Measurements from ENCODE around the gene SLC22A9.
"Not testable (repeated sequence)": the region's sequence is repeated elsewhere in the genome, so short reads cannot be mapped to it uniquely, and the experiment has no call there.

Gene SLC22A9

GRCh38 chr11:63404161-63404935 is 34.8 kb downstream of the SLC22A9 start:
- no peaks in the 10 kb centered on the region for H3K36me3 ChIP-seq (ENCODE audit: insufficient read depth, low read depth, low read length)
- no peaks in the 10 kb centered on the region for H3K27me3 ChIP-seq (ENCODE audit: insufficient read depth, low read length)
- H3K27ac ChIP-seq (ENCODE audit: low read length): no peak overlapping the region
- H3K4me1 ChIP-seq (ENCODE audit: insufficient read depth, low read length): no peaks in the 10 kb centered on the region
- H3K9me3 ChIP-seq (ENCODE audit: insufficient read depth, low read depth, low read length): no peaks in the 10 kb centered on the region
- H3K4me3 ChIP-seq (ENCODE audit: low read length): no peak overlapping the region
- H3K9ac ChIP-seq (ENCODE audit: low read depth, low read length): no peak overlapping the region

GRCh38 chr11:63405114-63405513 is 35.5 kb downstream of the SLC22A9 start:
- no peak overlapping the region for H3K27ac ChIP-seq (ENCODE audit: low read length)
- H3K4me3 ChIP-seq (ENCODE audit: low read length): no peak overlapping the region
- no peaks in the 10 kb centered on the region for H3K4me1 ChIP-seq (ENCODE audit: insufficient read depth, low read length)
- H3K27me3 ChIP-seq (ENCODE audit: insufficient read depth, low read length): no peaks in the 10 kb centered on the region
- no peaks in the 10 kb centered on the region for H3K9me3 ChIP-seq (ENCODE audit: insufficient read depth, low read depth, low read length)
- no peak overlapping the region for H3K9ac ChIP-seq (ENCODE audit: low read depth, low read length)
- H3K36me3 ChIP-seq (ENCODE audit: insufficient read depth, low read depth, low read length): no peaks in the 10 kb centered on the region

GRCh38 chr11:63406458-63406857 is 36.9 kb downstream of the SLC22A9 start:
- Histone ChIP-seq H3K4me3 (ENCODE audit: low read length) (no peak overlapping the region), H3K27ac (ENCODE audit: low read length) (no peak overlapping the region), H3K36me3 (ENCODE audit: insufficient read depth, low read depth, low read length) (no peaks in the 10 kb centered on the region), H3K4me1 (ENCODE audit: insufficient read depth, low read length) (no peaks in the 10 kb centered on the region), H3K27me3 (ENCODE audit: insufficient read depth, low read length) (no peaks in the 10 kb centered on the region), H3K9ac (ENCODE audit: low read depth, low read length) (no peak overlapping the region), H3K9me3 (ENCODE audit: insufficient read depth, low read depth, low read length) (no peaks in the 10 kb centered on the region)

- H3K9me3 ChIP-seq (ENCODE audit: insufficient read depth, low read depth, low read length): peaks cover 13% of the 10 kb centered on the region
- no peaks in the 10 kb centered on the region for H3K4me1 ChIP-seq (ENCODE audit: insufficient read depth, low read length)
- no peaks in the 10 kb centered on the region for H3K27me3 ChIP-seq (ENCODE audit: insufficient read depth, low read length)
- no peaks in the 10 kb centered on the region for H3K36me3 ChIP-seq (ENCODE audit: insufficient read depth, low read depth, low read length)
- H3K27ac ChIP-seq (ENCODE audit: low read length): no peak overlapping the region
- H3K9ac ChIP-seq (ENCODE audit: low read depth, low read length): no peak overlapping the region
- H3K4me3 ChIP-seq (ENCODE audit: low read length): no peak overlapping the region
Measured at GRCh38 chr11:63417174-63417852, 47.7 kb downstream of the SLC22A9 start.

GRCh38 chr11:63427971-63428508 is 58.5 kb downstream of the SLC22A9 start:
- Histone ChIP-seq H3K9me3 (ENCODE audit: insufficient read depth, low read depth, low read length) (no peaks in the 10 kb centered on the region), H3K4me3 (ENCODE audit: low read length) (no peak overlapping the region), H3K27ac (ENCODE audit: low read length) (no peak overlapping the region), H3K27me3 (ENCODE audit: insufficient read depth, low read length) (no peaks in the 10 kb centered on the region), H3K4me1 (ENCODE audit: insufficient read depth, low read length) (no peaks in the 10 kb centered on the region), H3K36me3 (ENCODE audit: insufficient read depth, low read depth, low read length) (no peaks in the 10 kb centered on the region), H3K9ac (ENCODE audit: low read depth, low read length) (no peak overlapping the region)

- not testable (repeated sequence) for H3K4me1 ChIP-seq (ENCODE audit: insufficient read depth, low read length); H3K27ac ChIP-seq (ENCODE audit: low read length); H3K9ac ChIP-seq (ENCODE audit: low read depth, low read length); H3K36me3 ChIP-seq (ENCODE audit: insufficient read depth, low read depth, low read length); H3K27me3 ChIP-seq (ENCODE audit: insufficient read depth, low read length); H3K9me3 ChIP-seq (ENCODE audit: insufficient read depth, low read depth, low read length); H3K4me3 ChIP-seq (ENCODE audit: low read length)
Measured at GRCh38 chr11:63430731-63431130, 61.1 kb downstream of the SLC22A9 start.

GRCh38 chr11:63435351-63435750 is 65.8 kb downstream of the SLC22A9 start:
- H3K4me1 ChIP-seq (ENCODE audit: insufficient read depth, low read length); H3K9me3 ChIP-seq (ENCODE audit: insufficient read depth, low read depth, low read length); H3K36me3 ChIP-seq (ENCODE audit: insufficient read depth, low read depth, low read length); H3K27ac ChIP-seq (ENCODE audit: low read length); H3K27me3 ChIP-seq (ENCODE audit: insufficient read depth, low read length); H3K9ac ChIP-seq (ENCODE audit: low read depth, low read length); H3K4me3 ChIP-seq (ENCODE audit: low read length): not testable (repeated sequence)

GRCh38 chr11:63435831-63436230 is 66.2 kb downstream of the SLC22A9 start:
- H3K4me1 ChIP-seq (ENCODE audit: insufficient read depth, low read length); H3K27me3 ChIP-seq (ENCODE audit: insufficient read depth, low read length); H3K4me3 ChIP-seq (ENCODE audit: low read length): not testable (repeated sequence)

GRCh38 chr11:63443714-63444113 is 74.1 kb downstream of the SLC22A9 start:
- no peaks in the 10 kb centered on the region for H3K27me3 ChIP-seq (ENCODE audit: insufficient read depth, low read length)

More at GRCh38 chr11:63435831-63436230, 66.2 kb downstream of the SLC22A9 start:
- not testable (repeated sequence) for H3K27ac ChIP-seq (ENCODE audit: low read length); H3K9me3 ChIP-seq (ENCODE audit: insufficient read depth, low read depth, low read length); H3K36me3 ChIP-seq (ENCODE audit: insufficient read depth, low read depth, low read length); H3K9ac ChIP-seq (ENCODE audit: low read depth, low read length)

GRCh38 chr11:63444160-63444559 is 74.6 kb downstream of the SLC22A9 start:
- no peaks in the 10 kb centered on the region for H3K36me3 ChIP-seq (ENCODE audit: insufficient read depth, low read depth, low read length)
- H3K27me3 ChIP-seq (ENCODE audit: insufficient read depth, low read length): no peaks in the 10 kb centered on the region
- H3K9ac ChIP-seq (ENCODE audit: low read depth, low read length): no peak overlapping the region
- H3K27ac ChIP-seq (ENCODE audit: low read length): no peak overlapping the region
- no peak overlapping the region for H3K4me3 ChIP-seq (ENCODE audit: low read length)
- peaks cover 13% of the 10 kb centered on the region for H3K4me1 ChIP-seq (ENCODE audit: insufficient read depth, low read length)
- H3K9me3 ChIP-seq (ENCODE audit: insufficient read depth, low read depth, low read length): no peaks in the 10 kb centered on the region

More at GRCh38 chr11:63443714-63444113, 74.1 kb downstream of the SLC22A9 start:
- Histone ChIP-seq H3K4me1 (ENCODE audit: insufficient read depth, low read length) (peaks cover 8% of the 10 kb centered on the region; the same call in 1 of the 2 replicates), H3K9ac (ENCODE audit: low read depth, low read length) (no peak overlapping the region), H3K27ac (ENCODE audit: low read length) (no peak overlapping the region), H3K36me3 (ENCODE audit: insufficient read depth, low read depth, low read length) (no peaks in the 10 kb centered on the region), H3K9me3 (ENCODE audit: insufficient read depth, low read depth, low read length) (no peaks in the 10 kb centered on the region), H3K4me3 (ENCODE audit: low read length) (no peak overlapping the region)

GRCh38 chr11:63445118-63445517 is 75.5 kb downstream of the SLC22A9 start:
- no peak overlapping the region for H3K9ac ChIP-seq (ENCODE audit: low read depth, low read length)
- H3K27me3 ChIP-seq (ENCODE audit: insufficient read depth, low read length): no peaks in the 10 kb centered on the region
- H3K9me3 ChIP-seq (ENCODE audit: insufficient read depth, low read depth, low read length): no peaks in the 10 kb centered on the region
- H3K27ac ChIP-seq (ENCODE audit: low read length): no peak overlapping the region
- H3K36me3 ChIP-seq (ENCODE audit: insufficient read depth, low read depth, low read length): no peaks in the 10 kb centered on the region
- no peak overlapping the region for H3K4me3 ChIP-seq (ENCODE audit: low read length)
- H3K4me1 ChIP-seq (ENCODE audit: insufficient read depth, low read length): peaks cover 15% of the 10 kb centered on the region

- no peak overlapping the region for H3K4me3 ChIP-seq (ENCODE audit: low read length)
- no peaks in the 10 kb centered on the region for H3K36me3 ChIP-seq (ENCODE audit: insufficient read depth, low read depth, low read length)
- H3K27me3 ChIP-seq (ENCODE audit: insufficient read depth, low read length): no peaks in the 10 kb centered on the region
- H3K4me1 ChIP-seq (ENCODE audit: insufficient read depth, low read length): peaks cover 15% of the 10 kb centered on the region
- H3K27ac ChIP-seq (ENCODE audit: low read length): no peak overlapping the region
- no peak overlapping the region for H3K9ac ChIP-seq (ENCODE audit: low read depth, low read length)
- no peaks in the 10 kb centered on the region for H3K9me3 ChIP-seq (ENCODE audit: insufficient read depth, low read depth, low read length)
Measured at GRCh38 chr11:63445720-63446119, 76.1 kb downstream of the SLC22A9 start.

All from iPS-20b (cell line).